G401 (cell line): ENCODE data around the gene CHRNB2. TPM values are rescaled to one million over a fixed set of nuclear protein-coding genes. Genes with fewer than 3 reads are reported as not detected.
A peak's percentile ranks its signal among the peaks of the same experiment; 100 is the strongest.

Experiments
- DNase-seq: peaks from one replicate; pipeline ENCODE4 v3.0.0-alpha.2; 2015; ENCODE audit warnings: low spot score
- in situ Hi-C: cut with HindIII; loops from 2 replicates; pipeline ENCODE4 v1.10.0; 2016; ENCODE audit warnings: low sequenced_read_pairs, mixed read lengths
- total RNA-seq: library from RNA; depleted of rRNA; stranded (reverse); fragments of >200 nt; shearing (Covaris generic); gene quantifications from 2 replicates; pipeline ENCODE4 v1.2.3, GENCODE V29; 2014

The CHRNB2 gene
- total RNA-seq, 1 experiment from 2014 or later, result not detected

GRCh38 chr1:154575147-154575927 lies 7.8 kb downstream of the CHRNB2 start:
- DNase-seq, result no peak

DNA sequence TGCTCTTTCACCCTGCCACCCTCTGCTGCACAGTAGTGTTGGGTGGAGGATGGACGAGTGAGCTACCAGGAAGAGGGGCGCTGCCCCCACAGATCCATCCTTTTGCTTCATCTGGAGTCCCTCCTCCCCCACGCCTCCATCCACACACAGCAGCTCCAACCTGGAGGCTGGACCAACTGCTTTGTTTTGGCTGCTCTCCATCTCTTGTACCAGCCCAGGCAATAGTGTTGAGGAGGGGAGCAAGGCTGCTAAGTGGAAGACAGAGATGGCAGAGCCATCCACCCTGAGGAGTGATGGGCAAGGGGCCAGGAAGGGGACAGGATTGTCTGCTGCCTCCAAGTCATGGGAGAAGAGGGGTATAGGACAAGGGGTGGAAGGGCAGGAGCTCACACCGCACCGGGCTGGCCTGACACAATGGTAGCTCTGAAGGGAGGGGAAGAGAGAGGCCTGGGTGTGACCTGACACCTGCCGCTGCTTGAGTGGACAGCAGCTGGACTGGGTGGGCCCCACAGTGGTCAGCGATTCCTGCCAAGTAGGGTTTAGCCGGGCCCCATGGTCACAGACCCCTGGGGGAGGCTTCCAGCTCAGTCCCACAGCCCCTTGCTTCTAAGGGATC lies 8.5 kb downstream of the CHRNB2 start:
- DNase-seq, result no peak
- in situ Hi-C loops, result no loop called here

More at GRCh38 chr1:154575147-154575927, 7.8 kb downstream of the CHRNB2 start:
- in situ Hi-C loops, result no loop called here

DNA sequence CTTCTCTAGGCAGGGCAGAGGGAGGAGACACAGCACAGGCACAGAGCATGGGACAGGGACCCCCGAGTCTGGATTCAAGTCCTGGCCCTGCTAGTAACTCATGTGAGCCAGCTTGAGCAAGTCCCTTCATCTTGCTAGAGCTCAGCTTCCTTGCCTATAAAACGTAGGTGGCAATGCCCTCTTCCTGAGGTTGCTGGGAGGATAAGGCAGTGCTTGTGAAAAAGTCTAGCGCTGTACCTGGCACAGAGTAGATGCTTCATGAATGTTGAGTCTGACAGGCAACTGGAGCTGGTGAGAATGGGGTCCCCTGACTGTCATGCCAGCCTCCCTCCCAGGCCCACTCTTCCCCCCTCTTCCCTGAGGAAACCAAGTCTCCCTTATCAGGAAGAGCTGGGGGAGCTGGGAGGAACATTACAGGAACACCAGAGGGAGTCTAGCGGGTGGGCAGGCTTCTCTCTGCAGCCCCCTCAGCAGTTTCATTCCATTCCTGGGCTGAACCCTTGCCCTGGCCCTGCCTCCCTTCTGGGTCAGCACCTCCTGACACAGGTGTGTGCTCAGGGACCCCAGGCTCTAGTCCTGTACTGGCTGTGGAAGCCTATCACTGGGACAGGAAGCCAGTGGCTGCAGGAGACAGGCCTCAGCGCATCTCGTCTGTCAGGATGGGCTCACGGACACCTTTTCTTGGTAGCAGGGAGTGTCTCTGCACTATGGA lies 9.9 kb downstream of the CHRNB2 start:
- no peak for DNase-seq
- in situ Hi-C loops, result no loop called here

DNA sequence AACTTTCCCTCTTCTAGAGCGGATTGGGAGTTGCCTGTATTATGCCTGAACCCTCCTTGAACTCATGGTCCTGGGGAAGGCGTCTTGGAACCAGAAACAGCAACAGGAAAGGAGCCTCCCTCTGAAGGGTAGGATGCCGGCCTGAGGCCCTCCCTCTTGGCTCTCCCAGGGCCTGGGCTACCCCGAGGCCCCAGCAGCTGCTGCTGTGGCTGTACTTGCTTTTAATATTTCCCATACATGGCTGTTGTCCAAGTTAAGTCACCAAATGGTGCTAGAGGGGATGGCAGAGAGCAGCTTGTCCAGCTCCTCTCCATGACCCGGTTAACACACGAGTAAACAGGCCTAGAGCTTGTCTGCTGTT lies 10.5 kb downstream of the CHRNB2 start:
- no peak for DNase-seq
- in situ Hi-C loops, result no loop called here

DNA sequence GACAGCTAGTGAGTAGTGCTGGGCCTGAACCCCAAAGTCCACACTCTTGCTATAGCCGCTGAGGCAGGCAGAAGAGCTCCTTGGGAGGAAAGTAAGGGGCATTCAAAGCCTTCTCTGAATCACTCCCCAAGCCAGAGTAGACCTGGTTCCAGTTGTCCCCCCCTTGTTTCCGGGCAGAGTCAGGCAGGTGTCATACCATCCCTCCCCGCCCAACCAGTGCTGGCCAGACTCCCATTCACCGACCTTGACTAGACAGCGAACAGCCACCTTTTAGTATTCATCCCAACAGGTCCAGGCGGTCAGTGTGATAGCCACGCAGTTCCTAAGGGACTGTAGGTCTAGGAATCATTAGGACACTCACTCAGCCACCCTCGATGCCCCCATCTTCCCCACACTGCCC lies 11.8 kb downstream of the CHRNB2 start:
- in situ Hi-C loops, result no loop called here

DNA sequence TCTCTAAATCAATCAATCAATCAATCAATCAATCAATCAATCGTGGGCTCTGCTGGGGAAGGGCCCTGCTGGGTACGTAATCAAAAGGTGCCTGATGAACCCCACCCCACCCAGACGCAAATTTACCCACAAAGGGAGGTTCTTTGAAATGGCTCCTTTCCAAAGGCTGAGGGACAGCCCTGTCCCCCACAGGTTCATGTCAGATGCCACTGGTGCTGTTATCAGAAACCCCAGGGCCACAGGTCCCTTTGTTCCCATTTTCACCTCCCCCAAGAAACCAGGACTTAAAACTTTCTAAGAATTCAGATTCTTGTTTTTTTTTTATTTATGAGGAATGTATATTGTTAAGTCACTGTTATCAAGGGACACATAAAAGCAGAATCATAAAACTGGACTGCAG lies 14.2 kb downstream of the CHRNB2 start:
- in situ Hi-C loops, result no loop called here
- DNase-seq, result no peak

More for the DNA sequence above, 11.8 kb downstream of the CHRNB2 start:
- no peak for DNase-seq

- in situ Hi-C loops, result no loop called here
- no peak for DNase-seq
Observed at GRCh38 chr1:154582885-154583284, 15.3 kb downstream of the CHRNB2 start.

- in situ Hi-C loops, result no loop called here
- no peak for DNase-seq
Observed at GRCh38 chr1:154583773-154584172, 16.2 kb downstream of the CHRNB2 start.

DNA sequence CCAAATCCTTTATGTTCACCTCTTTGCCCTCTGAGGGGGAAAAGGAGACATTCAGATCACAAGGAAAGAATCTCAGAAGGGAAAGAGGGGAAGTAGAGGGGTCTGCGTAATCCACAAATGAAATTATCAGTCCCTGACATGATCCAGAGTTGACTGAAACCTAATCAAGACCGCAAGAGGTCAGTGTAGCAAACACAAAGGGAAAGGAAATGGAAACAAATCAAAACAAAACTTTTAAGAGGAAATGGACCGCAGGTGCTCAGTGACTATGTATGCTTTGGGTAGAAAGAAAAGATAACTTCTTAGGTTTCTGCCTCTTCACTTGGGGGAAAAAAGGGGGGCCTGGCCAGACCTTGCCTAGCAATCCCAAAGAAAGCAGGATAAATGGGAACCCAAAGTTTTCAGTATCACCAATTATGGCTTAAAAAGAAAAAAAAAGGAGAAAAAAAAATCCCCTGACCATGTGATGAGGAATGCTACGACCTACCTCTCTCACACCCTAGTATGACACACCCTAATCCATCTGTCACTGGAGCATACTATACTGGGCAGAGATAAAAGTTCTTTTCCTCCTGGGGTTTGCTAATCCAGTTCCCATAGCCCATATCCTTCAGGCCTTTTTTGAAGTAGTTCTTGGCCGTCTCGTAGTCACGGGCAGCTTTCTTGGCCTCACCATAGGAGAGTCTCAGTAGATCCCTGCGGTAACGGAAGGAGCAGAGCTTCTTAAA lies 16.9 kb downstream of the CHRNB2 start:
- no peak for DNase-seq
- in situ Hi-C loops, result no loop called here

GRCh38 chr1:154586231-154586630 lies 18.7 kb downstream of the CHRNB2 start:
- in situ Hi-C loops, result no loop called here
- no peak for DNase-seq

DNA sequence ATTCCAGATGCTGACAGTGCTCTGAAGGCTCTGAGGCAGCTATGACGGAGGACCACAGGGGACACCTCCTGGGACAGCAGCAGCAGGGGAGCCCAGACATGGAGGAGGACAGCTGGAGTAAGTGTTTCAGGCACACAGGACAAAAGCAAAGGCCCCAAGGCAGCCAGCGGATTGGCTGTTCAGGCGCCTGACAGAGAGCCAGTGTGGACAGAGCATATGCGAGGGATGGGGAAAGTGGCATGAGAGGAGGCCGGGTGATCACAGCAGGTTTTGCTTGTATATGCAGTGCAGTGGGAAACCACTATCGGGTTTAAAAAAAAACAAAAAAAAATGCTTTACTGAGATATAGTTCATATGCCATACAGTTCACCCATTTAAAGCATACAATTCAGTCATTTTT lies 19.1 kb downstream of the CHRNB2 start:
- no peak for DNase-seq
- in situ Hi-C loops, result no loop called here

GRCh38 chr1:154589780-154590179 lies 22.2 kb downstream of the CHRNB2 start:
- DNase-seq, result no peak
- in situ Hi-C loops, result no loop called here

DNA sequence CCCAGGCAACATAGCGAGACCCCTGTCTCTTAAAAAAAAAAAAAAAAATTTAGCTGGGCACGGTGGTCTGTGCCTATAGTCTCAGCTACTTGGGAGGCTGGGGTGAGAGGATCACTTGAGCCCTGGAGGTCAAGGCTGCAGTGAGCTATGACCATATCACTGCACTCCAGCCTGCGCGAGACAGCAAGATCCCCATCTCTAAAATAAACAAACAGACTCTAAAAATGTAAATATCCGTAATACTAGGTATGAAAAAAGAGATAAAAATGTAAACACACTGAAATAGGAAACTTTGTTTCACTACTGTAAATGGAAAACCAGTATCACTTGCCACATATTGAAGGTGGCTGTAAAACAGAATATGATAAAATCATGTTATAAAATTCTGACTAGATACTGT lies 23.2 kb downstream of the CHRNB2 start:
- DNase-seq, result no peak
- in situ Hi-C loops, result no loop called here

GRCh38 chr1:154591206-154591605 lies 23.6 kb downstream of the CHRNB2 start:
- in situ Hi-C loops, result no loop called here
- no peak for DNase-seq

DNA sequence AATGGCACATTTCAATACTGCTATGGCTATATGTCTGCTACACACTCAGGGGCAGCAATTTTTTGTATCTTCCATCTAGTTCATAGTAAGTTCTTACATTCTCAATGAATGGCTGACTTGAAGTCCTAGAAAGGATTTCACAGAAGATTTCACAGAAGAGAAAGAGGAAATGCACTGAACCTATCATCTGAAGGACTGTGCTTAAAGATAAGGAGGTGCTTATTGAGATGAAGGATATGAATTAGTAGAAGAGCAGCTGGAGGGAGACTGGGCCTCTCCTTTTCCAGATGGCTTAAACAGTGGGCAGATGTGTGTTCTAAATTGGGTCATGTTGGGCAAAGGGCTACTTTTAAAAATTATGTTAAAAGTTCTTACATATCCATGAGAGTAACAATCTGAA lies 25.8 kb downstream of the CHRNB2 start:
- no peak for DNase-seq
- in situ Hi-C loops, result no loop called here

DNA sequence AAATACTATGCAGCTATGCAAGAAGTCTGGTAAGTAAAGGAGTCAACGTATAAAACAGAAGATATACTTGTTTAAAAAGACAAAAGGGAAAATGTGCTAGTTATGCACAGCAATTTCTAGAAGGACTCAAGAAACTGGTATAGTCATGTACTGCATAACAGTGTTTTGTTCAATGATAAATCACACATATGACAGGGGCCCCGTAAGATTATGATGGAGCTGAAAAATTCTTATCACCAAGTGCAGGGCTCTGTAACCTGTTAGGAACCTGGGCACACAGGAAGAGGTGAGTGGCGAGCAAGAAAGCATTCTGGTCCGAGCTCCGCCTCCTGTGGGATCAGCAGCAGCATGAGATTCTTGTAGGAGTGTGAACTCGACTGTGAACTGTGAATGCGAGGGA lies 27.2 kb downstream of the CHRNB2 start:
- no peak for DNase-seq
- in situ Hi-C loops, result no loop called here

DNA sequence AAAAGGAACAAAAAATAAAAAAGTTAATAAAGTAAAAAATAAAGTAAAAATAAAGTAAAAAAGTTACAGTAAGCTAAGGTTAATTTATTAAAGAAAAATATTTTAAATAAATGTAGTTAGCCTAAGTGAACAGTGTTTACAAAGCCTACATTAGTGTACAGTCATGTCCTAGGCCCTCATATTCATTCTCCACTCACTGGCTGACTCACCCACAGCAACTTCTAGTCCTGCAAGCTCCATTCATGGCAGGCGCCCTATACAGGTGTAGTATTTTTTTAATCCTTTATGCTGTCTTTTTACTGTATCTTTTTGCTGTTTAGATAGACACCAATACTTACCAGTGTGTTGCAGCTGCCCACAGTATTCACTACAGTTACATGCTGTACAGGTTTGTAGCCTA lies 28.0 kb downstream of the CHRNB2 start:
- DNase-seq, result no peak
- in situ Hi-C loops, result no loop called here

DNA sequence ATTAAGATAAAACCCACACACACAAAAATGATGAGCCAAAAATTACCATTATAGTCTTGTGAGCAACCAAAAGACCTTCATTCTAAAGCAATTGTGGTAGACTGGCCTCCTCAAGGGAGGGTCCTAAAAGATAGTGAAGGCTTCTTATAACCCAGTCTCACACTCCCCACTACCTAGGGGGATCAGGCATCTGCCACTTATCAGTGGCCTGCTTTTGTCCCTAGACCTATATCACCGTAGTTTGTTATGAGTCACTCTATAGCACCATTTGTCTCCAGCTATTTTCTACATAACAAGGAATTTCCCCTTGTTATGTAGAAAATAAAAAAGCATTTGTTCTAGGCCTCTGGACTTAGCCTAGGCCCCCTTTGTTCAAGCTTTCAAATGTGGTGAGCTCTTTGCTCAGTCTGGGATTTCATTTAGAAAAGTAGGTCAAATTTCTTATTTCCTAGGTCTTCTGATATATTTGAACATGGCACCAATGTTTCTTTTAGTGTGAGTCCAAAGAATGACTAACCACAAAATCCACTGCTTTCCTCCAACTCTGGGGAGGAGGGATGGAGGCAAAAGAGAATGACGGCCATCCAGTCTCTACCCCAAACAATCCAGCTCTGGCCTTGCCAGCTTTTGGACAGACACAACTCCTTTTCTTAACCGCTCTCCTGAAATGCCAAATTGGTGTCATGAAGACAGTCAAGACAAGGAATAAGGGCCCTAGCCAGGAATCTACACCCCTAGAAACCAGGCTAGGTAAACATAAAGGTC lies 31.5 kb downstream of the CHRNB2 start:
- DNase-seq, result no peak
- in situ Hi-C loops, result no loop called here

DNA sequence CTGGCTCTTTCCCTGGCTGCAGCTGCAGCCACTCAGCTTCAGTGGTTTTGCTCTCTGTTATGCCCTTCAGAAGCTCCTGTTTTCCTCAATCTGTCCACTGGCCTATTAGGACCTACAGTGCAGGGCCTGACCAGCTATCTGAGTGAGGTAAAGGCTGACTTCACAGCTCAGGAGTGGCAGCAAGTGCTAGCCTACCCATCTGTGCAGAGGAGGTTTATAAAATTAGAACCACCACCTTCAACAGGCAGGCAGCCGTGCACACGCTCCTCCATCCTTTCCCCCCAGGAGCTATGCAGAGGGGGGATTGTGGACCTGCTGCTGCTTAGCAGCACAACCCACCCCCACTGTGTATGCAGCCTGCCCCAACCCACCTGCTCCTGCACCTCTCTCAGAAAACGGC lies 32.1 kb downstream of the CHRNB2 start:
- DNase-seq, result peak; percentile 59
- in situ Hi-C loops, result no loop called here
